Cardiac muscle cell (in vitro differentiated cells and primary cell): Measurements from ENCODE around the gene HAPLN3. TPM values are rescaled to one million over a fixed set of nuclear protein-coding genes. Genes with fewer than 3 reads are reported as not detected.
A peak's percentile ranks its signal among the peaks of the same experiment; 100 is the strongest.

Source experiments
- DNase-seq, 2 donors: peaks; one replicate each; pipeline versions ENCODE4 v3.0.0 to v3.0.0-alpha.2; 2010 to 2017; ENCODE audit warnings: low read depth in 1 of 2, low spot score in 1 of 2
- H3K27ac ChIP-seq: fragments of 200-600 bp; sonication (generic); 2 replicates; pipeline ENCODE4 v1.5.1; 2016
- H3K27me3 ChIP-seq: fragments of 200-600 bp; sonication (generic); 2 replicates; pipeline ENCODE4 v1.6.0; 2016; ENCODE audit warnings: control low read depth
- H3K36me3 ChIP-seq: fragments of 200-600 bp; sonication (generic); 2 replicates; pipeline ENCODE4 v1.5.1; 2016; ENCODE audit warnings: control low read depth
- H3K4me1 ChIP-seq: fragments of 200-600 bp; sonication (generic); 2 replicates; pipeline ENCODE4 v1.8.1; 2017; ENCODE audit warnings: low read depth, mild to moderate bottlenecking, mixed run types
- H3K4me3 ChIP-seq: fragments of 200-600 bp; sonication (generic); 2 replicates; pipeline ENCODE4 v1.5.1; 2016; ENCODE audit warnings: mild to moderate bottlenecking
- H3K9me3 ChIP-seq: fragments of 200-600 bp; sonication (generic); 2 replicates; pipeline ENCODE4 v1.5.1; 2017; ENCODE audit warnings: low read depth, mild to moderate bottlenecking, control low read depth
- CTCF ChIP-seq: IDR thresholded peaks from 2 replicates; pipeline ENCODE4 v1.5.1; 2012; ENCODE audit warnings: low read depth, mild to moderate bottlenecking, low read length
- polyA plus RNA-seq: library from polyadenylated mRNA; unstranded; fragments of >200 nt; fragmentation: Nextera tagmentation; extraction: Ambion mirVana; gene quantifications from 2 replicates; pipeline ENCODE4 v1.2.1, GENCODE V29; 2016
- total RNA-seq: library from RNA; depleted of rRNA; stranded (reverse); fragments of >200 nt; gene quantifications from 2 replicates; pipeline ENCODE4 v1.2.3, GENCODE V29; 2016

Gene HAPLN3
- total and polyA plus RNA-seq, 2 experiments from 2014 or later: 6.8 to 21.7 TPM

DNA sequence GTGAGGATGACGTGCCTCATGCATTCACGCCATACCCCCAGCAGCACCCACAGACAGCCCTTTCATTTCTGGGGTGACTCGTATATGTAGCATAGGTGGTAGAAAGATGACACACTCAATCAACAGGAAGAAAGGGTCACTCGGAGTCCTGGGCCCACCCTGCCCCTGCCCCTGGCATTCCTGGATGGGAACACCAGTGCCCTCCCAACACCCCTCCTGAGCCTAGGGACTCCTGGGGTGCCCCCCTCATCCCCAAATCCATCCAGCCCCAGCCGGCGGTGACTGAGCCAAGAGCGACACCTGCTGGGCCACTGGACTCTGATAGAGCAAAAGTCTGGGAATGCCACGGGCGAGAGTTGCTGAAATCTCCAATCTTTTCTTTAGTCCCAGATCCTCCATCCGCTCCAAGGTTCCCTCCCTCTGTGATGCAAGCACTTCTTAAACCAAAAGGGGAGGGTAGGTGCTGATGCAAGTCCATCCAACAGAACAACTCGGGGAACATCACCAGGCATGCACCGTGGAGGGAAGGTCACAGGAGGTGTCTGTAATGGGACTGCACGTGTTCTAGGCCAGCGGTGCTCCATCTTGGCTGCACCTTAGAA lies 61.0 kb downstream of the HAPLN3 start:
- H3K4me3 ChIP-seq: no peak overlapping the region
- TF ChIP-seq CTCF: peak; percentile 76
- H3K9me3 ChIP-seq: no peaks in the 10 kb centered on the region
- no peaks in the 10 kb centered on the region for H3K27me3 ChIP-seq
- no peak overlapping the region for H3K27ac ChIP-seq
- no peaks in the 10 kb centered on the region for H3K36me3 ChIP-seq
- DNase-seq: peak; percentile 65 to 74
- H3K4me1 ChIP-seq: peaks cover 12% of the 10 kb centered on the region

GRCh38 chr15:88833731-88834100 lies 61.6 kb downstream of the HAPLN3 start:
- Histone ChIP-seq H3K27ac (no peak overlapping the region), H3K4me3 (no peak overlapping the region), H3K4me1 (peaks cover 12% of the 10 kb centered on the region), H3K27me3 (no peaks in the 10 kb centered on the region), H3K9me3 (no peaks in the 10 kb centered on the region), H3K36me3 (no peaks in the 10 kb centered on the region)
- no peak for TF ChIP-seq CTCF
- peak; percentile 6 to 9 for DNase-seq

GRCh38 chr15:88832820-88833730 lies 62.3 kb downstream of the HAPLN3 start:
- Histone ChIP-seq H3K36me3 (no peaks in the 10 kb centered on the region), H3K27me3 (no peaks in the 10 kb centered on the region), H3K9me3 (no peaks in the 10 kb centered on the region), H3K27ac (peak overlapping the region; percentile 43), H3K4me3 (no peak overlapping the region), H3K4me1 (peaks cover 12% of the 10 kb centered on the region)
- DNase-seq: peak in 1 of 2 donors; percentile 21
- TF ChIP-seq CTCF: no peak

DNA sequence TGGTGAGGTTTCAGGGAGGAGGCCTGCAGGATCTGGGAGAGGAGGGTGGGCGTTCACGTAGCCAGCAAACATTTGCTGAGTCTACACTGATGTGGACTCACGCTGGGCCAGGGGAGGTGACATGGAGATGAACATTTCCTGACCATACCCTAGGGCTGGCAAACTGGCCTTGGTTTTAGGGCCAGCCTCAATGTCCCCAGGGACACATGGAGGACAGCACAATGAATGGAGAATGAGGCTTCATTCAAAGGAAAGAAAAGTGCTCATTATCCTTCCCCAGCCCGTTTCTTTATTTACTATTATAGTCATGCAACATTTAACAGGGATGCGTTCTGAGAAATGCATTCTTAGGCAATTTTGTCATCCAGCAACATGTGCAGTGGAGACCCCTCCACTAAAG lies 65.3 kb downstream of the HAPLN3 start:
- Histone ChIP-seq H3K4me1 (peaks cover 14% of the 10 kb centered on the region), H3K27me3 (no peaks in the 10 kb centered on the region), H3K36me3 (no peaks in the 10 kb centered on the region), H3K4me3 (no peak overlapping the region), H3K9me3 (no peaks in the 10 kb centered on the region), H3K27ac (no peak overlapping the region)
- no peak for DNase-seq
- TF ChIP-seq CTCF: no peak

DNA sequence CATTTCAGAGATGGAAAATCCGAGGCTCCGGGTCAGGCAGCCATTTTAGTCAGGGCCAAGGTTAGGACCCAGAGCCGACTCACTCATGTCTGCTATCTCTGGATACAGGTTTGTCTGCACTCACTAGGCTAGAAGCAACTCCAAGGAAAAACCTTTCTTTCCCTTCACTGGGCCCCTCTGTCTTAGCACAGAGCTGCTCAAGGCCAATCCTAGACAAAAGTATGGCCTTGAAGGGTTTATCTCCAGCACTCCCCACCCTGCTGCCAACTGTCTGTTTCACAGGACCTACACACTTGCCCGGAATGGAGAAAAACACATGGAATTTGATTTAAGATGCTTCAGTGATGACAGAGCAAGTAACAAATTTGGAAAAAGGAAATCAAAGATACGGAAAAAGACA lies 66.6 kb downstream of the HAPLN3 start:
- no peak overlapping the region for H3K4me3 ChIP-seq
- H3K36me3 ChIP-seq: no peaks in the 10 kb centered on the region
- no peaks in the 10 kb centered on the region for H3K9me3 ChIP-seq
- H3K27ac ChIP-seq: no peak overlapping the region
- no peaks in the 10 kb centered on the region for H3K27me3 ChIP-seq
- H3K4me1 ChIP-seq: peaks cover 12% of the 10 kb centered on the region
- no peak for DNase-seq
- no peak for TF ChIP-seq CTCF

Other genes with a start within 250 kb of the HAPLN3 start
- gene ACAN, start 92.1 kb downstream of the HAPLN3 start, total RNA-seq: 0.67 and 0.71 TPM in 2 replicates
- gene ACAN, start 92.1 kb downstream of the HAPLN3 start, polyA plus RNA-seq: 0.51 and 0.91 TPM in 2 replicates
- 300 and 307 TPM in 2 replicates for gene MFGE8, start 17.8 kb upstream of the HAPLN3 start, total RNA-seq
- 286 and 326 TPM in 2 replicates for gene MFGE8, start 17.8 kb upstream of the HAPLN3 start, polyA plus RNA-seq
- gene ABHD2, start 192.9 kb upstream of the HAPLN3 start, total RNA-seq: 43.0 and 44.8 TPM in 2 replicates
- gene ABHD2, start 192.9 kb upstream of the HAPLN3 start, polyA plus RNA-seq: 25.5 and 28.4 TPM in 2 replicates